ENCODE data around the gene SLCO2B1.

Gene SLCO2B1

GRCh38 chr11:75145196-75145971 is 5.5 kb upstream of the SLCO2B1 start:
- FAIRE-seq, result no peak

GRCh38 chr11:75145972-75146519 is 4.9 kb upstream of the SLCO2B1 start:
- FAIRE-seq, result no peak

DNA sequence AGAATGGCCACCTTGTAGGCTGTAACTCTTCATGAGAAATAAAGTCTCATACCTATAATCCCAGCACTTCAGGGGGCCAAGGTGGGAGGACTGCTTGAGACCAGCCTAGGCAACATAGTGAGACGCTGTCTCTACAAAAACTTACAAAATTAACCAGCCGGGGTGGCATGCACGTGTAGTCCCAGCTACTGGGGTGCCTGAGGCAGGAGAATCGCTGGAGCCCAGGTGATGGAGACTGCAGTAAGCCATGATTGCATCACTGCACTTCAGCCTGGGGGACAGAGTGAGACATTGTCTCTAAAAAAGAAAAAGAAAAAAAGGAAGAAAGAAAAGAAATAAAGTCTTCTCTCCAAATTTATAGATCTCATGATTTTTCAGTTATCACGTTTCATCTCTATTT is 4.2 kb upstream of the SLCO2B1 start:
- no peak for FAIRE-seq

GRCh38 chr11:75147191-75147874 is 3.6 kb upstream of the SLCO2B1 start:
- FAIRE-seq, result no peak

DNA sequence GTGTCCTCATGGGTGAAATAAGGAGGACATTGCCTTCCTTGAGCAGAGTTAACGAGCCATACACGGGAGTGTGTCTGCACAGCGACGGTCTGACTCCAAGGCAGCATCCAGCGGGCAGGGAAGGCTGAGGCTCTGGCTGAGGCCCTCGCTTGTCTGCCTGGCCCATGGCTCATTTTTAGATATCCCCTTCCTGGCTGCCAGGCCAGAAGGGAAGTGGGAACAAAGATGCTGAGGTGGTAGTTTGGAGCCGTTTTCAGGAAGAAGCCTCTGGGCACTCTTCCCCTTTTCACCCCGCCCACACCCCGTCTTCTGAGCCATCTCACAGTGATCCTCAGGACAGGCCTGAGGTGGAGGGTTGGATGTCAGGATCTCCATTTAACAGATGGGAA is 3.0 kb upstream of the SLCO2B1 start:
- no peak for FAIRE-seq

DNA sequence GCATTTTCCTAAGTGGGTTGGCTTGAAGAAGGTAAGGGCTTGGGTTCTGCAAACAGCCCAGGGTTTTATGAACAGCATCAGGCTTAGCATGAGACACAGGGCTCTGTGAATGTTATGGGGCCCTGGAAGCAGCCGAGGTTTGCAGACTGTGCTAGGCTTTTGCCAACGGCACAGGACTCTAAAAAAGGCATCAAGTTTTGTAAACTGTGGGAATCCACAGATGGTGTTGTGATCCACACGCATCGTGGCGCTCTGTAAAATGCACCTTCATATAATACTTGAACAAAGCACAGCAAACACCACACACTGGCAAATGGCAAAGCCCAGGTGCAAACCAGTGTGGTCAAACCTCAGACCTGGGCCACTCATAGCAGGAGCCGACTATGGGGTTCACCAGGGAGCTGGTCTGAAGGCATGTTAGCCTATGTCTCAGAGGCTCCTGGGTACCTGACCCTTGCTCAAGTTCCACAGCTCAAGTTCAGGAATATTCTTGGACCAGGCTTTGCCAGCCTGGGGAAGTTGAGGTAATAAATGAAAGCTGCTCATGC is 2.4 kb upstream of the SLCO2B1 start:
- FAIRE-seq, result no peak

DNA sequence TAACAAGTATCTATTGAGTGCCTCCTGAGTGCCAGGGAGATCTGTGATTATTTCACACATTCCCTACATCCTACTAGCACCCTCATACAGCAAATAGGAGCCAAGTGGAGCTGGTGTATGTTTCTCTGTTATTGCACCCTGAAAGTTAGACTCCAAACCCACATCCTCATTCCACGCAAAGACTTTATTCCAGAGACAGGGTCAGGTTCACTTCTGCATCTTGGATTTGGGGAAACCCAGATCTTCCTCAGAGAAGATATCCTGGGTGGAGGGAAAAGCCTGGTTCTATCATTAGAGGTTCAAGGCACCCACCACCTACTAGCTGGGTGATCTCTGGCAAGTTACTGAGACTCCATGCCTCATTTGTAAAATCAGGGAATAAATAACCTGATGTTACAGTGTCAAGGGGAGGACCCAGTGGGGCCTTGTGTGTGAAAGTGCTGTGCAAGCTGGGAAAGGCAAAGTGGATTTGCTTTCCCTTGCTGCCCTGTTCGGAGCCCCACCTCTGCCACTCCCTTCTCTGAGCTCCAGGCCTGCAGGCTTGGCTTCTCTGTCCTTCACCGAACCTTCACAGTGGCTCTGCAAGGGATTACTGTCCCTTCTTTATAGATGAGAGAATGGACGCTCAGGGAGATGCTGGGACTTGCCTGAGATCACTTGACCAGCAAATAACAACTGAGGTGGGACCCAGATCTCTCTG is 991 bp upstream of the SLCO2B1 start:
- no peak for FAIRE-seq

DNA sequence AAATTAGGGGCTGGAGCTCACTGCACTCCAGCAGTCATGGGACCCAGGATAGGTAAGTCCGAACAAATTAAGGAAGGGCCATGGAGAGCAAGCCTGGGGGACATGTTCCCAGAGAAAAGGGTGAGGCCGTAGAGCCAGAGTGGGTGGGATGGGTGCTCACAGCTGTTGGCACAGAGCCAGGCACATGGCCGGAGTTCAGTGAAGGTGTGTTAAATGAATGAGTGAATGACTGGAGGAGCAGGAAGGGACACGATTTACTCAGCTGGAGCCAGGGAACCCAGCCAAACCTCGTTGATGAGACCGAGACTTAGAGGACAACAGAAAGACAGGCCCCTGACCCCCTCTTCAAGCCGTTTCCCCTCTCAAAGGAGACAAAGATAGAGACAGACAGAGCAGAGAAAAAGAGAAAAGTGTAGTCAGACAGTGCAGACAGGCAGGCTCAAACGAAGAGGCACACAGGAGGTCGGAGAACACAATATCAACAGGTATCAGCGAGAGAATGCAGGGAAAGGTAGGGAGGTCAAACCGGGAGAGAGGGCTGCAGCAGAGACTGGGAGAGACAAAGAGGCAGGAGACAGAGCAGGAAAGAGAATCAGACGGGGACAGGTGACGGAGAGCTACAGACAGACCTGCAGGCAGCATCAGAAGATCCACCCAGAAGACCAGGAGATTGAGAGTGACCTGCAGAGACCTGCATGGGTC is 590 bp downstream of the SLCO2B1 start:
- FAIRE-seq, result no peak

GRCh38 chr11:75152090-75152489 is 1.2 kb downstream of the SLCO2B1 start:
- no peak for FAIRE-seq

DNA sequence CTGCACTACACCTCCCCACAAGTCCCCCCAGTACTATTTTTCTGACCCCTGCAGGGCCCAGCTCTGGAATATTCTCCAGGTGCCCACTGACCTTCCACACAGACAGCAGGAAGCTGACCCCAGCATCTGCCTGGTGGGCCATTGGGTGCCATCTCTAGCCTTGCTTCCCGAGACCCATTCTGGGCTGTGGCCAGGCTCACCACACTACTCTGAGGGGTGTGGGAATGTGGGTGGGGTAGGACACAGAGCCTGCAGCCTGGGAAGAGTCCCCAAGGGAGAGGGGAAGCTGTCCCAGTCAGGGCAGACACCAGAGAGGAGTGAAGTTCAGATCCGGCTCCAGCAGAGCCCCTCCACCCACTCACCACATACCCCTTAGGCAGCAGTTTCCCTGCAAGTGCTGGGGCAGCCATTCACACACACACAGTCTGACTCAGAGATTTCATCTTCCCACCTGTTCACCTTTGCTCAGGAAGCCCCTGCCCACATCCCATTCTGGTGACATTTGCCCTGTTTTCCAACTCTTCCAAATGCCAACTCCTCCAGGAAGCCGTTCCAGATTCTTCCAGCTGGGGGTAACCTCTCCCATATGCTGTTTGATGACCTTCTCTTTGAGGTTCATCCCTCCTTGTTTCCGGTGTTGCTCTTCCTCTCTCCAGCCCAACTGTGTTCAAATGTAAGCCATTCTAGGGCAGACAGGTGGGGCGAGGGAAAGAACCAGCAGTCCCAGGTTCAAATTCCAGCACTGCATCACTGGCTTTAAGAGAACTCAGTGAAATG is 1.9 kb downstream of the SLCO2B1 start:
- no peak for FAIRE-seq

DNA sequence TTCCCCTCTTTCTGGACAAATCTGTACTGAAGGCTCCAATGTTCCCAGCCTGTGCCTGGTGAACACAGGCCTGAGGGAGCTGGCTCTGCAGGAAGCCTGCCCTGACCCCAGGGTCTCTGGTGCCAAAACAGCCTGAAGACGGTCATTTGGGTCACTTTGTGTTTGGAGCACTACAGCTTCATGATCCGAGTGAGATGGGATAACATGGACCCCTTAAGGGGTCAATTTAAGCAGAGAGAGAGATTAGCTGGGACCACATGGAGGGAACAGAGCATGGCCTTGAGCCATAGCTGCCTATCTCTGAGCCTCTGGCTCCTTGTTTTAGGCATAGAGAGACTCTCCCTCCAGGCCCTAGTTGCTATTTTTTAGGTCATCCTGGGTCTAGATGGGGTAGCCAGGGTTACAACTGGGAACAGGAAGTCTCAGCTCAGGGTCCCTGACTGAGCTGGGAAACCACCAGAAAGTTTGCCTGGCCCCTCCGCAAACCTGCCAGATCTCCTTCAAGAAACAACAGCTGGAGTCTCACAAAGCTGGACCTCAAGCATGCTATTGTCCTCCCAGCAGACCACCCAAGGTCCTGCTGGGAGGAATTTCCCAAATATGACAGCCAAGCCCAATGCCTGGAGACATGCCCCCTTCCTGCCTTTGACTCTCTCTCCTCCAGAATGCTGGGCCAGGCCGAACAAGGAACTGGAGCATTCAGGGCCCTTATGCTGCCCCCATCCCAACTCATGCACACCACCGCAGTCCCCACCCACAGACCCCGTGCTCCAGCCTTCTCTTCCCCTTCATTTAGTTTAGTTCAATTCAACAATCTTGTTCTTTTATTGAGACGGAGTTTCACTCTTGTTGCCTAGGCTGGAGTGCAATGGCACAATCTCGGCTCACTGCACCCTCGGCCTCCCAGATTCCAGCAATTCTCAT is 4.0 kb downstream of the SLCO2B1 start:
- no peak for FAIRE-seq

DNA sequence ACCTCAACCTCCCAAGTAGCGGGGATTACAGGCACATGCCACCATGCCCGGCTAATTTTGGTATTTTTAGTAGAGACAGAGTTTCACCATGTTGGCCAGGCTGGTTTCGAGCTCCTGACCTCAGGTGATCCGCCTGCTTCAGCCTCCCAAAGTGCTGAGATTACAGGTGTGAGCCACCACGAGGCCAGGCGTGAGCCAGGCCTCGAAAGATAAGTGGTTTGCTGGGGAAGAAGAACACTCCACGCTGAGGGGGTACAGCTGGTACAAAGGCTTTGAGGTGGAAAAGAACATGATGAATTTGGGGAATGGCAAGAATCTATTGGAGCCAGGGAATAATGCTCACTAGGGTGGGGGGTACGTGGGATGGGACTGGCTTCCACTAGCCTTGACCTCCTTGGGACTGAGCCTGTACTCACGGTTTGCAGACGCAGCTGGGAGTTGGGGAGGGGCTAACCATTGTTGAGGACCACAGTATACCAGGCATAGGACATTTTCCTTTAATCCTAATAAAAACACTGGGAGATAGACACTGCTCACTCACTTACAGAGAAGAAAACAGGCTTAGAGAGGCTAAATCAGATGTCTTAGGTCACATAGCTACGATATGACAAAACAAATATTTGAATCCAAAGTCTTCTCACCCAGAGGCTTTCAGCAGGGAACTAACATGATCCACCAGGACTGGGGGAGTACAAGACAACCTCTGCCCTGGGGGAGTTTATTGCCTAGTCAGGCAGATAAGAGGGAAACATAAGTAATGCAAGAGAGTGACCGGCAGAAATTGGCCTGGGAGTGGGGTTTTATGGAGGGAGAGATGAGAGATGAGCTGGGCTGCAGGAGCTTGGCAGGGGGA is 4.9 kb downstream of the SLCO2B1 start:
- no peak for FAIRE-seq

- no peak for FAIRE-seq
Measured at GRCh38 chr11:75158241-75158640, 7.3 kb downstream of the SLCO2B1 start.

- FAIRE-seq, result no peak
Measured at GRCh38 chr11:75158696-75159150, 7.8 kb downstream of the SLCO2B1 start.

DNA sequence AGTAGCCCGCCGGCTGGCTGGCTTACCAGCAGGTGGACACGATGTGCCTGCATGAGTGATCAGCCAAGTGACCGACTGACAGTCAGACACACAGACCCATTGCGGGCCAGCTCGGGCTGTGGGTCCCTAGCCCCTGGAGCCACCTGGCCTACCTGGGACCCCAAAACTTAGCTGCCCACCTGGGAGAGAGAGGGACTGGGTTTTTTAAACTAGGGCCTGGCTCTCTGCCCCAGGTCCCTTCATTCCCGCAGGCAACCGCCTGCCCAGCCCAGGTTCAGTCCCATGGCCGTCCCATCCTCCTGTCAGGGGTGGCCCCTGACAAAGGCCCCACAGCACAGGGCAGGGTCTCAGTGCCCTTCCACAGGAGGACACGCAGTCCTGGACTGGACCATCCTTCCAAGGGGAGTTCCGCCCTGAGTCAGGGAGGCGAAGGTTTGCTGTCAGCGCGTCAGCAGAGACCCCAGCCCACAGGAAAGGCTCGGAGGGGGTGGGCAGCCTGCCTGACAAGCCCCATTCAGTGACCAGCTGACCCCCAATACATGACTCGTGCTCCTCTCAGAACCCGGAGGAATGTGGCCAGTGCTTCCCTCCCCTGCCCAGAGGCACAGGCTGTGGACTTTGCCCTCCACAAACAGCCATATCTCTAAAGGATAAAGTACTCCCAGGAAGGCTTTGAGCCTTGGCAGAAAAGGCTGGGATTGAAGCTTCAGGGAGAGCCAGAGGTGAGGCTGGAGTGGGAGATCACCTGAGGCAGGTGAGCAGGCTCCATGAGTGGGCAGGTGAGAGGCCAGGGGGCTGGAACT is 8.4 kb downstream of the SLCO2B1 start:
- no peak for FAIRE-seq

GRCh38 chr11:75160220-75160757 is 9.4 kb downstream of the SLCO2B1 start:
- FAIRE-seq, result no peak

DNA sequence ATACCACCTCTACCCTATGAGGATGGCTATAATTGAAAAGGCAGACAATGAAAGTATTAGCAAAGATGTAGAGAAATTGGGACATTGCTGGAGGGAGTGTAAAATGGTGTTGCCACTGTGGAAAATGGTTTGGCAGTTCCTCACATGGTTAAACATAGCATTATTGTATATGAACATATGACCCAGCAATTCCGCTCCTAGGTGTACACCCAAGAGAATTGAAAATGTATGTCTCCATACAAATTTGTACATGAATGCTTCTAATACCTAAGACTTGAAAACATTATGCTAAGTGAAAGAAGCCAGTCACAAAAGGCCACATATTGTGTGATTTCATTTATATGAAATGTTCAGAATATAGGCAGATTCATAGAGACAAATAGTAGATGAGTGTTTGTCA is 10.0 kb downstream of the SLCO2B1 start:
- no peak for FAIRE-seq

DNA sequence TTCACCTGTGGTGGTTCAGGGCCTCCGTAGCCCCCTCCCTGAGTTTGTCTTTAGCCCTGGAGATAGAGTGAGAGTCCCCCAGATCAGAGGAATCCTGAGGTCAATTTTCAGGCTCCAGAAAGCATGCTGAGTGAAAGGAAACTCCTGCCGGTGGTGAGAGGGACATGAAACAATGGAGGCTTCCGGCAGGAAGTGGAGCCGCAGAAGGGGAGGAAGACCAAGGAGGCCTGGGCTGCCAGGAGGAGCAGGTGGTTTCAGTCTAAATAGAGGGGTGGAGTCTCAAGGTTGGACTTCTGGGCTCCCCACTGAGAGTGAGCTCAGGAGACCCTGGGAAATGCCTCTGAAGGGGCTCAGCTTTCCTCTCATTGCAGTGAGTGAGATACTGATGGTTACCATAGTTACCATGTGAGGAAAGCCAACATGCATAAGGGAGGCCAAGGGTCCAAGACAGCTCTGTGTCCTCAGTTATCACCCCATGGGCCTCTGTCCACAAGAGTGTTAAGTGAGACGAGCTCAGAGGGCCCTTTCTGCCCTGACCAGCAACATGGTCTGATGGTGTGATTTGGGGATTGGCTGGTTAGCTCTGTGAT is 10.7 kb downstream of the SLCO2B1 start:
- no peak for FAIRE-seq

All from TTC549 (cell line).